ENCODE measurements around the gene MSH3.

GRCh38 chr5:80806929-80807328 is 152.5 kb downstream of the MSH3 start:
- TF ChIP-seq, protein P1, sequence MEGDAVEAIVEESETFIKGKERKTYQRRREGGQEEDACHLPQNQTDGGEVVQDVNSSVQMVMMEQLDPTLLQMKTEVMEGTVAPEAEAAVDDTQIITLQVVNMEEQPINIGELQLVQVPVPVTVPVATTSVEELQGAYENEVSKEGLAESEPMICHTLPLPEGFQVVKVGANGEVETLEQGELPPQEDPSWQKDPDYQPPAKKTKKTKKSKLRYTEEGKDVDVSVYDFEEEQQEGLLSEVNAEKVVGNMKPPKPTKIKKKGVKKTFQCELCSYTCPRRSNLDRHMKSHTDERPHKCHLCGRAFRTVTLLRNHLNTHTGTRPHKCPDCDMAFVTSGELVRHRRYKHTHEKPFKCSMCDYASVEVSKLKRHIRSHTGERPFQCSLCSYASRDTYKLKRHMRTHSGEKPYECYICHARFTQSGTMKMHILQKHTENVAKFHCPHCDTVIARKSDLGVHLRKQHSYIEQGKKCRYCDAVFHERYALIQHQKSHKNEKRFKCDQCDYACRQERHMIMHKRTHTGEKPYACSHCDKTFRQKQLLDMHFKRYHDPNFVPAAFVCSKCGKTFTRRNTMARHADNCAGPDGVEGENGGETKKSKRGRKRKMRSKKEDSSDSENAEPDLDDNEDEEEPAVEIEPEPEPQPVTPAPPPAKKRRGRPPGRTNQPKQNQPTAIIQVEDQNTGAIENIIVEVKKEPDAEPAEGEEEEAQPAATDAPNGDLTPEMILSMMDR (IDR thresholded peaks at IDR 0.05), result no peak
- no peak for TF ChIP-seq EP300 (IDR thresholded peaks at IDR 0.05)

All from suprapubic skin (tissue), 3 donors.